ENCODE data around the gene LRIT3.

DNA sequence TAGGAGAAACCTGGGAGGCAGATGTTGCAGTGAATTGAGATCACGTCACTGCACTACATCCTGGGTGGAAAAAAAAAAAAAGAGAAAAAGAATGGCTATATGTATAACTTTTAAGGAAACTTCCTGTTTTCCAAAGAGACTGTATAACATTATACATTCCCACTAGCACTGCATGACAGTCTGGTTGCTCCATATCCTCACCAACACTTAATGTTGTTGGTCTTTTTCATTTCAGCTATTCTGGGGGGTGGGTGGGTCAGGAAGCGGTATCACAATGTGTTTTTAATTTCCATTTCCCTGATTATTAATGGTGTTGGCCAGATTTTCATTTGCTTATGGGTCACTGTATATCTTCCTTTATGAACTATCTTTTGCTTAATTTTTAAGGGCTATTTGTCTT lies 13.4 kb downstream of the LRIT3 start:
- TF ChIP-seq CTCF (IDR thresholded peaks at IDR 0.05; ENCODE audit: poor library complexity) (no peak), EZH2phosphoT487 (IDR thresholded peaks at IDR 0.05; ENCODE audit: low read depth, severe bottlenecking, unreplicated experiment) (no peak), EZH2 (IDR thresholded peaks at IDR 0.05; ENCODE audit: borderline replicate concordance) (no peak)

Measured in hepatocyte (in vitro differentiated cells).